Ishikawa (cell line): ENCODE data around the gene CCDC187.

Experiments used
- CEBPB ChIP-seq: IDR thresholded peaks from 2 replicates; pipeline ENCODE4 v1.6.1; 2012
- CREB1 ChIP-seq: IDR thresholded peaks from 2 replicates; pipeline ENCODE4 v1.6.1; 2012; ENCODE audit warnings: low read depth
- EGR1 ChIP-seq: IDR thresholded peaks from 2 replicates; pipeline ENCODE4 v1.6.1; 2012
- EP300 ChIP-seq: IDR thresholded peaks from 2 replicates; pipeline ENCODE4 v1.6.1; 2012; ENCODE audit warnings: borderline replicate concordance
- FOXM1 ChIP-seq: IDR thresholded peaks from 2 replicates; pipeline ENCODE4 v1.6.1; 2012; ENCODE audit warnings: low read depth, borderline replicate concordance
- NFIC ChIP-seq: IDR thresholded peaks from 2 replicates; pipeline ENCODE4 v1.6.1; 2012
- RAD21 ChIP-seq: IDR thresholded peaks from 2 replicates; pipeline ENCODE4 v1.6.1; 2012; ENCODE audit warnings: low read depth
- TAF1 ChIP-seq: IDR thresholded peaks from 2 replicates; pipeline ENCODE4 v1.6.1; 2012; ENCODE audit warnings: low read depth, mild to moderate bottlenecking
- TCF12 ChIP-seq: IDR thresholded peaks from 2 replicates; pipeline ENCODE4 v1.6.1; 2012; ENCODE audit warnings: low read depth
- TEAD4 ChIP-seq: IDR thresholded peaks from 2 replicates; pipeline ENCODE4 v1.6.1; 2012
- YY1 ChIP-seq: IDR thresholded peaks from 2 replicates; pipeline ENCODE4 v1.6.1; 2012; ENCODE audit warnings: low read depth
- ZBTB7A ChIP-seq: IDR thresholded peaks from 2 replicates; pipeline ENCODE4 v1.6.1; 2012; ENCODE audit warnings: low read depth
- TF ChIP-seq, protein P1 (sequence below): IDR thresholded peaks from 2 replicates; pipeline ENCODE4 v1.6.1; 2012; ENCODE audit warnings: low read depth, mild to moderate bottlenecking
- TF ChIP-seq, protein P2 (sequence below): IDR thresholded peaks from 2 replicates; pipeline ENCODE4 v1.6.1; 2012

DNA sequence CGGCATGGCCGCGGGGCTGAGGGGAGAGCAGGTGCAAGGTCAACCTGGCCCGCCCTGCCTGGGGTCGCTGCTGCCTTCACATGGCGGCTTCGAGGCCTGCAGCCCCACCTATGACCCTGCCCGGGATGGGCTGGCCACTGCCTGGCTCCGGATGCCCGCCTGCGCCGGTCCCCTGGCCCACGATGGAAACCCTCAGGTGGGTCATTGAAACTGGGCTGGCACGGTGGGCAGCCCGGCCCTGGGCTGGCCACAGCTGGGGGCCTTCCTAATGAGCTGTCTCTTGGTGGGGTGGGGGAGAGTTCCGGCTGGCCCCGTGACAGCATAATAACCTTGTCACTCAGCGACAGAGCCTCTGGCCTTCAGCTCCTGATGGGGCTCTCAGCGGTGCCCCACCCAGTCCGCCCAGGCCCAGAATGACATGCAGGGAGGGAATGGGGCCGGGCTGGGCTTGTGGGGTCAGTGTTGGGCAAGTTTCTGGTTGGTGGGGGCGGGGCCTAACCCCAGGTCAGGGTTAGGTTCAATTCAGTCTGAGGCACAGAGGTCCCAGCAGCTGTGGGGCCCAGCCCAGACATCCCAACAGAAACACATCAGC, at the start of gene CCDC187:
- no peak for TF ChIP-seq TAF1
- TF ChIP-seq CEBPB: no peak
- TF ChIP-seq YY1: no peak
- no peak for TF ChIP-seq TCF12
- no peak for TF ChIP-seq RAD21
- TF ChIP-seq, protein P1, sequence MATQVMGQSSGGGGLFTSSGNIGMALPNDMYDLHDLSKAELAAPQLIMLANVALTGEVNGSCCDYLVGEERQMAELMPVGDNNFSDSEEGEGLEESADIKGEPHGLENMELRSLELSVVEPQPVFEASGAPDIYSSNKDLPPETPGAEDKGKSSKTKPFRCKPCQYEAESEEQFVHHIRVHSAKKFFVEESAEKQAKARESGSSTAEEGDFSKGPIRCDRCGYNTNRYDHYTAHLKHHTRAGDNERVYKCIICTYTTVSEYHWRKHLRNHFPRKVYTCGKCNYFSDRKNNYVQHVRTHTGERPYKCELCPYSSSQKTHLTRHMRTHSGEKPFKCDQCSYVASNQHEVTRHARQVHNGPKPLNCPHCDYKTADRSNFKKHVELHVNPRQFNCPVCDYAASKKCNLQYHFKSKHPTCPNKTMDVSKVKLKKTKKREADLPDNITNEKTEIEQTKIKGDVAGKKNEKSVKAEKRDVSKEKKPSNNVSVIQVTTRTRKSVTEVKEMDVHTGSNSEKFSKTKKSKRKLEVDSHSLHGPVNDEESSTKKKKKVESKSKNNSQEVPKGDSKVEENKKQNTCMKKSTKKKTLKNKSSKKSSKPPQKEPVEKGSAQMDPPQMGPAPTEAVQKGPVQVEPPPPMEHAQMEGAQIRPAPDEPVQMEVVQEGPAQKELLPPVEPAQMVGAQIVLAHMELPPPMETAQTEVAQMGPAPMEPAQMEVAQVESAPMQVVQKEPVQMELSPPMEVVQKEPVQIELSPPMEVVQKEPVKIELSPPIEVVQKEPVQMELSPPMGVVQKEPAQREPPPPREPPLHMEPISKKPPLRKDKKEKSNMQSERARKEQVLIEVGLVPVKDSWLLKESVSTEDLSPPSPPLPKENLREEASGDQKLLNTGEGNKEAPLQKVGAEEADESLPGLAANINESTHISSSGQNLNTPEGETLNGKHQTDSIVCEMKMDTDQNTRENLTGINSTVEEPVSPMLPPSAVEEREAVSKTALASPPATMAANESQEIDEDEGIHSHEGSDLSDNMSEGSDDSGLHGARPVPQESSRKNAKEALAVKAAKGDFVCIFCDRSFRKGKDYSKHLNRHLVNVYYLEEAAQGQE: no peak
- TF ChIP-seq EP300: no peak
- TF ChIP-seq, protein P2, sequence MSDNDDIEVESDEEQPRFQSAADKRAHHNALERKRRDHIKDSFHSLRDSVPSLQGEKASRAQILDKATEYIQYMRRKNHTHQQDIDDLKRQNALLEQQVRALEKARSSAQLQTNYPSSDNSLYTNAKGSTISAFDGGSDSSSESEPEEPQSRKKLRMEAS: no peak
- TF ChIP-seq CREB1: no peak
- TF ChIP-seq EGR1: no peak
- no peak for TF ChIP-seq NFIC
- no peak for TF ChIP-seq TEAD4
- TF ChIP-seq FOXM1: no peak
- TF ChIP-seq ZBTB7A: no peak
